H9 (cell line): Measurements from ENCODE around the gene LBHD2. TPM values are rescaled to one million over a fixed set of nuclear protein-coding genes. Genes with fewer than 3 reads are reported as not detected.

Experiments used
- DNase-seq: peaks from one replicate; pipeline ENCODE4 v3.0.0-alpha.2; 2017
- H2AFZ ChIP-seq: one replicate; pipeline ENCODE4 v1.6.1; 2013; ENCODE audit warnings: mild to moderate bottlenecking, low read length, control low read depth, moderate library complexity
- H2AK5ac ChIP-seq: 2 replicates; pipeline ENCODE4 v1.6.1; 2013; ENCODE audit warnings: low read length, control low read depth, mixed read lengths; ENCODE audit not compliant: insufficient read length
- H2BK120ac ChIP-seq: one replicate; pipeline ENCODE4 v1.6.1; 2013; ENCODE audit warnings: low read depth, mild to moderate bottlenecking, low read length, control low read depth, inconsistent platforms; ENCODE audit not compliant: poor library complexity, severe bottlenecking
- H2BK12ac ChIP-seq: 2 replicates; pipeline ENCODE4 v1.6.1; 2013; ENCODE audit warnings: low read length, control low read depth, mixed read lengths, low read depth; ENCODE audit not compliant: insufficient read length
- H2BK15ac ChIP-seq: 2 replicates; pipeline ENCODE4 v1.6.1; 2013; ENCODE audit warnings: low read depth, low read length, control low read depth
- H2BK20ac ChIP-seq: one replicate; pipeline ENCODE4 v1.6.1; 2013; ENCODE audit warnings: low read depth, mild to moderate bottlenecking, low read length, control low read depth, inconsistent platforms; ENCODE audit not compliant: poor library complexity, severe bottlenecking
- H2BK5ac ChIP-seq: 2 replicates; pipeline ENCODE4 v1.6.1; 2013; ENCODE audit warnings: low read length, control low read depth, mixed read lengths; ENCODE audit not compliant: insufficient read length
- H3K14ac ChIP-seq: 2 replicates; pipeline ENCODE4 v1.6.1; 2013; ENCODE audit warnings: low read length, control low read depth; ENCODE audit not compliant: insufficient read depth
- H3K18ac ChIP-seq: 2 replicates; pipeline ENCODE4 v1.6.1; 2013; ENCODE audit warnings: low read depth, mild to moderate bottlenecking, mixed read lengths, low read length, control low read depth; ENCODE audit not compliant: insufficient read length
- H3K23ac ChIP-seq: 2 replicates; pipeline ENCODE4 v1.6.1; 2013; ENCODE audit warnings: low read length, control low read depth, mixed read lengths, low read depth; ENCODE audit not compliant: insufficient read length
- H3K23me2 ChIP-seq: 2 replicates; pipeline ENCODE4 v1.6.1; 2013; ENCODE audit warnings: low read depth, mild to moderate bottlenecking, mixed read lengths, low read length, control low read depth; ENCODE audit not compliant: insufficient read length, poor library complexity, severe bottlenecking
- H3K27ac ChIP-seq: 2 replicates; pipeline ENCODE4 v1.5.1; 2013; ENCODE audit warnings: low read length, control low read depth, mixed read lengths, low read depth; ENCODE audit not compliant: insufficient read length
- H3K27me3 ChIP-seq: 2 replicates; pipeline ENCODE4 v1.6.1; 2013; ENCODE audit warnings: low read length, control low read depth, inconsistent platforms; ENCODE audit not compliant: insufficient read depth
- H3K4ac ChIP-seq: 2 replicates; pipeline ENCODE4 v1.6.1; 2013; ENCODE audit warnings: low read depth, mild to moderate bottlenecking, control low read depth, inconsistent platforms, low read length, moderate library complexity
- H3K4me1 ChIP-seq: 2 replicates; pipeline ENCODE4 v1.6.1; 2013; ENCODE audit warnings: low read length, control low read depth, inconsistent platforms; ENCODE audit not compliant: insufficient read depth
- H3K4me2 ChIP-seq: 2 replicates; pipeline ENCODE4 v1.6.1; 2013; ENCODE audit warnings: low read length, control low read depth, mixed read lengths; ENCODE audit not compliant: insufficient read length, insufficient read depth
- H3K56ac ChIP-seq: 2 replicates; pipeline ENCODE4 v1.6.1; 2013; ENCODE audit warnings: low read depth, mild to moderate bottlenecking, mixed read lengths, low read length, control low read depth; ENCODE audit not compliant: insufficient read length
- H3K79me1 ChIP-seq: 2 replicates; pipeline ENCODE4 v1.6.1; 2013; ENCODE audit warnings: low read depth, mild to moderate bottlenecking, moderate library complexity, low read length, control low read depth, inconsistent platforms; ENCODE audit not compliant: insufficient read depth, poor library complexity, severe bottlenecking
- H3K79me2 ChIP-seq: 2 replicates; pipeline ENCODE4 v1.6.1; 2013; ENCODE audit warnings: low read length, control low read depth, inconsistent platforms; ENCODE audit not compliant: insufficient read depth
- H3K9ac ChIP-seq: 2 replicates; pipeline ENCODE4 v1.6.1; 2013; ENCODE audit warnings: low read length, control low read depth, mixed read lengths; ENCODE audit not compliant: insufficient read length; ENCODE audit errors: extremely low read depth
- H3K9me3 ChIP-seq: one replicate; pipeline ENCODE4 v1.6.1; 2013; ENCODE audit warnings: low read depth, low read length, inconsistent platforms; ENCODE audit not compliant: control insufficient read depth
- H3T11ph ChIP-seq: one replicate; pipeline ENCODE4 v1.6.1; 2013; ENCODE audit warnings: mild to moderate bottlenecking, low read length, control low read depth, inconsistent platforms
- H4K20me1 ChIP-seq: one replicate; pipeline ENCODE4 v1.6.1; 2013; ENCODE audit not compliant: control insufficient read depth, insufficient read length, insufficient read depth
- H4K5ac ChIP-seq: 2 replicates; pipeline ENCODE4 v1.6.1; 2013; ENCODE audit warnings: low read depth, mild to moderate bottlenecking, mixed read lengths, low read length, control low read depth; ENCODE audit not compliant: insufficient read length
- H4K8ac ChIP-seq: replicated peaks from 2 replicates; pipeline ENCODE4 v1.6.1; 2013; ENCODE audit warnings: low read length, control low read depth, mixed read lengths, low read depth; ENCODE audit not compliant: insufficient read length
- H4K91ac ChIP-seq: 2 replicates; pipeline ENCODE4 v1.6.1; 2013; ENCODE audit warnings: low read depth, mild to moderate bottlenecking, moderate library complexity, mixed read lengths, low read length, control low read depth; ENCODE audit not compliant: insufficient read length
- H3K27ac Mint-ChIP-seq, 3 experiments: 2 replicates in 2 of 3; 3 replicates in 1 of 3; pipeline ENCODE4 v1.8.0; 2020 to 2021; ENCODE audit warnings: mixed read lengths in 3 of 3, mild to moderate bottlenecking in 1 of 3, moderate library complexity in 1 of 3
- H3K27me3 Mint-ChIP-seq: 2 replicates; pipeline ENCODE4 v1.8.0; 2021; ENCODE audit warnings: low read depth, mild to moderate bottlenecking, moderate library complexity, mixed read lengths
- H3K36me3 Mint-ChIP-seq, 3 experiments: 2 replicates in 2 of 3; 3 replicates in 1 of 3; pipeline ENCODE4 v1.8.0; 2020 to 2021; ENCODE audit warnings: low read depth in 3 of 3, mixed read lengths in 3 of 3; ENCODE audit not compliant: insufficient read depth in 1 of 3
- H3K4me1 Mint-ChIP-seq, 2 experiments: 2 replicates each; pipeline ENCODE4 v1.8.0; 2020; ENCODE audit warnings: mixed read lengths in 2 of 2
- H3K4me3 Mint-ChIP-seq, 2 experiments: 2 replicates in 1 of 2; 3 replicates in 1 of 2; pipeline ENCODE4 v1.8.0; 2020 to 2021; ENCODE audit warnings: mild to moderate bottlenecking in 2 of 2, mixed read lengths in 2 of 2, moderate library complexity in 1 of 2
- H3K9me3 Mint-ChIP-seq, 2 experiments: 2 replicates in 1 of 2; 3 replicates in 1 of 2; pipeline ENCODE4 v1.8.0; 2020; ENCODE audit warnings: mild to moderate bottlenecking in 2 of 2, mixed read lengths in 2 of 2, moderate library complexity in 1 of 2
- CTCF ChIP-seq: fragments of 200-600 bp; sonication (generic); conservative IDR thresholded peaks from 3 replicates; pipeline ENCODE4 v1.8.0; 2021; ENCODE audit warnings: antibody characterized with exemption, mild to moderate bottlenecking
- WGBS: extraction: QIAGEN DNeasy Blood & Tissue Kit; methylation state at CpG from one replicate; pipeline ENCODE4 v1.1.7; 2013; ENCODE audit warnings: missing lambda C conversion rate, low lambda C conversion rate, mixed read lengths; ENCODE audit not compliant: insufficient read length; ENCODE audit errors: extremely low coverage; 5-methylcytosine and 5-hydroxymethylcytosine counted together
- total RNA-seq: library from RNA; stranded (reverse); gene quantifications from 2 replicates; pipeline ENCODE4 v1.2.1, GENCODE V29; 2021

LBHD2 gene
- total RNA-seq, 1 experiment from 2014 or later: not detected

GRCh38 chr14:103139132-103140025 lies 55.4 kb downstream of the LBHD2 start:
- Mint-ChIP-seq H3K27ac (peak overlapping the region in 1 of 3 experiments; percentile 49; a peak in 1 of 7 replicates), H3K9me3 (no peaks in the 10 kb centered on the region; a peak in 2 of 5 replicates), H3K4me3 (peak overlapping the region; percentile 62 to 78), H3K36me3 (peaks cover 0 to 14% (median 2%) of the 10 kb centered on the region in 3 experiments; a peak in 4 of 7 replicates), H3K4me1 (peaks cover 28 to 41% of the 10 kb centered on the region in 2 experiments), H3K27me3 (peaks cover 13% of the 10 kb centered on the region)
- H3K9ac ChIP-seq: no peak overlapping the region
- H3T11ph ChIP-seq: no peak overlapping the region
- H3K56ac ChIP-seq: no peak overlapping the region
- no CpG with 5 or more reads among the region's 29 CpGs for WGBS
- no peak overlapping the region for H2AK5ac ChIP-seq
- no peak overlapping the region for H2BK120ac ChIP-seq
- no peak for DNase-seq
- H4K8ac ChIP-seq: no peak overlapping the region
- H3K4me1 ChIP-seq: no peaks in the 10 kb centered on the region; the same call in 1 of the 2 replicates
- peak overlapping the region; percentile 39 for H3K18ac ChIP-seq
- H4K5ac ChIP-seq: no peak overlapping the region
- H3K9me3 ChIP-seq: no peaks in the 10 kb centered on the region
- H3K79me2 ChIP-seq: no peaks in the 10 kb centered on the region
- no peak overlapping the region for H2BK20ac ChIP-seq
- H2AFZ ChIP-seq: no peak overlapping the region
- H3K27me3 ChIP-seq: no peaks in the 10 kb centered on the region
- no peak overlapping the region for H4K91ac ChIP-seq
- no peak overlapping the region for H2BK15ac ChIP-seq
- H3K4me2 ChIP-seq: peak overlapping the region; percentile 53
- peaks cover 8% of the 10 kb centered on the region for H3K23me2 ChIP-seq
- no peak overlapping the region for H3K27ac ChIP-seq
- H3K14ac ChIP-seq: peak overlapping the region; percentile 67
- no peak overlapping the region for H2BK5ac ChIP-seq
- no peak overlapping the region for H3K23ac ChIP-seq
- H3K4ac ChIP-seq: no peak overlapping the region
- no peak overlapping the region for H2BK12ac ChIP-seq
- no peaks in the 10 kb centered on the region for H4K20me1 ChIP-seq
- H3K79me1 ChIP-seq: no peaks in the 10 kb centered on the region
- no peak for TF ChIP-seq CTCF

Other genes starting within 250 kb of the LBHD2 start
- 1.9 and 2.2 TPM in 2 replicates for gene AMN, start 161.5 kb upstream of the LBHD2 start, total RNA-seq
- gene CDC42BPB, start 26.7 kb upstream of the LBHD2 start, total RNA-seq: 97.3 and 103 TPM in 2 replicates
- 0.39 and 0.42 TPM in 2 replicates for gene EXOC3L4, start 10.5 kb downstream of the LBHD2 start, total RNA-seq
- 29.3 and 29.7 TPM in 2 replicates for gene TNFAIP2, start 39.3 kb downstream of the LBHD2 start, total RNA-seq